NK-92 (cell line): ENCODE measurements around the gene CHIC2.
"Not testable (repeated sequence)": the region's sequence is repeated elsewhere in the genome, so short reads cannot be mapped to it uniquely, and the experiment has no call there.

Source experiments
- DNase-seq: peaks from one replicate; lab custom pipeline; 2025; ENCODE audit not compliant: unreplicated experiment; lab: John Stamatoyannopoulos, UW

CHIC2 gene

DNA sequence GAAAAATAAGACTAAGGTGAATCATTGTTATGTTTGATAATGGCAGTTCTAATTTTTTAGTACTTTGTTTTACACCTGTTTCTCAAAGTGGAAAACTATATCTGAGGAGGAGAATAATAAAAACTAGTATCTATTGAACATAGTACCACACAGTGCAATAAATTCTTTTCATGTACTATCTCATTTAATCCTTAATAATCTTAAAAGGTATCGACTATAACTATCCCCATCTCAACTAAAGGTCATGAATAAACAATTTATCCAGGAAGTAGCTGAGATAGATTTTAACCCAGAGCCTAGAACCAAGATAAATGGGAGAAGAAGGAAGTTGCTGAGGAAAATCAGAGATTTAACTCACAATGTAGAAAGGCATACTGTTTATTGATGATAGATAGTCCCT, 2.5 kb downstream of the CHIC2 start:
- DNase-seq = no peak

GRCh38 chr4:54061067-54061466, 3.3 kb downstream of the CHIC2 start:
- no peak for DNase-seq

- no peak for DNase-seq
Observed at GRCh38 chr4:54060116-54060515, 4.3 kb downstream of the CHIC2 start.

DNA sequence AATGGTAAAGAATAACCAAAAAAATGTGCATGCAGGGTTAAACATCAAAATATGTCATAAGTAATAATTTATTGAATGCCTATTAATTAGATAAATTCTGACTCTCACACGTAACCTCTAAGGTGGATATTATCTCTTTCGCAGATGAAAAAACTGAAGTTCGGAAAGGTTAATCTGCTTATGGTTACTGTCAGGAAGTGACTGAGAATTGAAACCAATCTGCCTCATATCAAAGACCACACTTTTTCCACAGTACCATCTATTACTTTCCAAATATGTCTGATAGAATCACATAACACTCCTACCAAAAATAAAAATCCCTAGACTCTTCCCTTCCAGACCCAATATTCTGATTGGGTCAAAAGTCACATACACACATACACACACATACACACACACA, 6.2 kb downstream of the CHIC2 start:
- no peak for DNase-seq

DNA sequence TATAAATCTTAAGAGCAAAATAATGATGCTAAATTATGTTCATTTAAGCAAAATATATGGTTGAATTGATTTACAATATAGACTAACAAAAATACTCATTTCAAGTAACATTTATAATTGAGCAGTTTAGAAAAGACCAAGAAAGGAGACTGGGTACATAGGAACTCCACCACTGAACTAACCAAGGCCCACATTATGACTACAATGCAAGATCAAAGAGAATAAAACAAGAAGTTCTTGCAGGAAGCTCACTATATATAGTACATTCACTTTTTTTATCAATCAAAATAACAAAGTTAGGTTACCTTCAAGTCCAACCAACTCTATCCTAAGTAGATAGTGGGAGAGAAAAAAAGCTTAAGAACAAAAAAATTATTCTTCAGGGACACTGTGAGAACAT, 8.0 kb downstream of the CHIC2 start:
- DNase-seq = no peak

- DNase-seq = no peak
Observed at GRCh38 chr4:54055494-54055893, 8.9 kb downstream of the CHIC2 start.

- no peak for DNase-seq
Observed at GRCh38 chr4:54054501-54054900, 9.9 kb downstream of the CHIC2 start.

DNA sequence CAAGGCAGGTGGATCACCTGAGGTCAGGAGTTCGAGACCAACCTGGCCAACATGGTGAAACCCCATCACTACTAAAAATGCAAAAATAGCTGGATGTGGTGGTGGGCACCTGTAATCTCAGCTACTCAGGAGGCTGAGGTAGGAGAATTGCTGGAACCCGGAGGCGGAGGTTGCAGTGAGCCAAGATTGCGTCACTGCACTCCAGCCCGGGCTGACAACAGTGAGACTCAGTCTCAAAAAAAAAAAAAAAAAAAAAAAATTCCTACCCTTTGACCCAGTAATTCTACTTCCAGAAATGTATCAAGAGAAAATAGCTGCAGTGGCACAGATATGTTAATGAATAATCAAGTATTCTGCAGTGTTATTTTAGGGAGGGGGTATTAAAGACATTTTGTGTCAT, 11.1 kb downstream of the CHIC2 start:
- DNase-seq = not testable (repeated sequence)

DNA sequence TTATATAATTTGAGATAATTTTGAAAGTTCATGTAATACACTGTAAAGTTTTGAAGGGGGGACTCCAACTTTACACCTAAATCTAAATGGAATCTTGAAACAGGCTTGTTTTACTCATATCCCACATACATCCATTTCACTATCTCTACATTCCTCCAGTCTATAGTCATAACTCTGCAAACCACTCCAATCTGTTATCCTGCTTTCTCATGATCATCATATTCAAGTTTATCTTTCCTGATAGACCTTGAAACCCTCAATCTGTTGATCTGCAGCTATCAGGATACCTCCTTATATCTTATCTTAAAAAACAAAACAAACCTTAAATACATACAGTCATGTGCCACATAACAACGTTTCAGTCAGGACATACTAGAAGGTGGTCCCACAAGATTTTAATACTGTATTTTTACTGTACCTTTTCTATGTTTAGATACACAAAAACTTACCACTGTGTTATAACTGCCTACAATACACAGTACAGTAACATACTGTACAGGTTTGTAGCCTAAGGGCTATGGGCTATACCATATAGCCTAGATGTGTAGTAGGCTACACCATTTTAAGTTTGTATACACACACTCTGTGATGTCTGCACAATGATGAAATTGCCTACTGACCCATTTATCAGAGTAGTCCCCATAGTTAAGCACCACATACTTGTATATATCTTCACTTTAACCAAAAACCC, 14.0 kb downstream of the CHIC2 start:
- no peak for DNase-seq

DNA sequence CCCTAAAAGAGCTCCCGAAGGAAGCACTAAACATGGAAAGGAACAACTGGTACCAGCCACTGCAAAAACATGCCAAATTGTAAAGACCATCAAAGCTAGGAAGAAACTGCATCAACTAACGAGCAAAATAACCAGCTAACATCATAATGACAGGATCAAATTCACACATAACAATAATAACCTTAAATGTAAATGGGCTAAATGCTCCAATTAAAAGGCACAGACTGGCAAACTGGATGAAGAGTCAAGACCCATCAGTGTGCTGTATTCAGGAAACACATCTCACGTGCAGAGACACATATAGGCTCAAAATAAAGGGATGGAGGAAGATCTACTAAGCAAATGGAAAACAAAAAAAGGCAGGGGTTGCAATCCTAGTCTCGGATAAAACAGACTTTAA, 20.8 kb downstream of the CHIC2 start:
- not testable (repeated sequence) for DNase-seq

- DNase-seq = no peak
Observed at GRCh38 chr4:54041933-54042332, 22.5 kb downstream of the CHIC2 start.

DNA sequence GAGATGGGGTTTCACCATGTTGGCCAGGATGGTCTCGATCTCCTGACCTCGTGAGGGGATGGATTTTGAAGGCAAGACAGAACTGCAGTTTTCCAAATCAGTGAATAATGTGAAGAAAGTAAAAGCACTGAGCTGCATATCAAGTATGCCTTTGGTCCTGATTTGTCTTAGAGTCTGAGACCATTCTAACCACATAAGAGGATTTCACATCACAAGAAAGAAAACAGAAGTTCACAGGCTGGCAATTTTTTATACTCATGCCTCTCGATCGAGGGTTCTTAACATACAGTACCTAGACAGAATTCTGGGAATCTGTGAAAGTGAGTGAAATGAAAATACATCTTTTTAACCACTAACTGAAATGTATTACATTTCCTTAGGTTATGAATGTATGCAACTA, 23.3 kb downstream of the CHIC2 start:
- no peak for DNase-seq

GRCh38 chr4:54038056-54038455, 26.3 kb downstream of the CHIC2 start:
- DNase-seq = no peak

DNA sequence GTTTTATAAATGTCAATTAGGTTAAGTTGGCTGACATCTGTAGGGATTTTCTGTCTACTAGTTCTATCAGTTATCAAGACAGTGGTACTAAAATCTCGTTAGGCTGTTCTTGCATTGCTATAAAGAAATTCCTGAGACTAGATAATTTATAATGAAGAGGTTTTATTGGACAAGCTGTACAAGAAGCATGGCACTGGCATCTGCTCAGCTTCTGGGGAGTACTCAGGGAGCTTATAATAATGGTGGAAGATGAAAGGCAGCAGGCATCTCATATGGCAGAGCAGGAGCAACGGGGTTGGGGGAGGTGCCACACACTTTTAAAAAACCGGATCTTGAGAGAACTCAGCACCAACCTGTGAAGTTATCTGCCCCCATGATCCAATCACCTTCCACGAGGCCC, 28.2 kb downstream of the CHIC2 start:
- DNase-seq = no peak

DNA sequence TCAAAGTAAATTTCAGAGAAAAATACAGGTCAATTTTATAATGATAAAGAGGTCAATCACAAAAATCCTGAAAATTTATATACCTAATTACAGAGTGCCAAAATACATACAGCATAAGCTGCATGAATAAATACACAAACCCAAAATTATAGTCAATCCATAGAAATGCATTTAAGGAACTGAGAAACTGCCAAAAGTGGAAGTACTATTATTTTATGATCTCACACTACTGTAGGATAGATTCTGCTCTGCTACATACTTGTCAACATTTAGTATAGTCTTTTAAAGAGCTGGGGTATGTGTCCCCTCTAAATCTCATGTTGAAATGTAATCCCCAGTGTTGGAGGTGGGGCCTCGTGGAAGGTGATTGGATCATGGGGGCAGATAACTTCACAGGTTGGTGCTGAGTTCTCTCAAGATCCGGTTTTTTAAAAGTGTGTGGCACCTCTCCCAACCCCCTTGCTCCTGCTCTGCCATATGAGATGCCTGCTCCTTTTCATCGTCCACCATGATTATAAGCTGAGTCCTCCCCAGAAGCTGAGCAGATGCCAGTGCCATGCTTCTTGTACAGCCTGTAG, 31.8 kb downstream of the CHIC2 start:
- no peak for DNase-seq

- no peak for DNase-seq
Observed at GRCh38 chr4:54027311-54027710, 37.1 kb downstream of the CHIC2 start.

DNA sequence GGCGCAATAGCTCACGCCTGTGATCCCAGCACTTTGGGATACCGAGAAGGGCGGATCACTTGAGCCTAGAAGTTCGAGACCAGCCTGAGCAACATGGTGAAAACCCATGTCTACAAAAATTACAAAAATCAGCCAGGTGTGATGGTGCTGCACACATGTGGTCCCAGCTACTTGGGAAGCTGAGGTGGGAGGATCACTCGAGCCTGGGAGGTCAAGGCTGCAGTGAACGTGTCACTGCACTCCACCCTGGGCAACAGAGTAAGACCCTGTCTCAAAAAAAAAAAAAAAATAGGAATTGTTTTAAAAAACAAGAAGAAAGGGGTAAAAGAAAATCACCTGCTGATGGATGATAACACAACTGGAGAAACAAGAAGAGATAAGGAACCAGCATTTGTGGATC, 38.8 kb downstream of the CHIC2 start:
- DNase-seq = no peak

- not testable (repeated sequence) for DNase-seq
Observed at GRCh38 chr4:54023019-54023418, 41.4 kb downstream of the CHIC2 start.

DNA sequence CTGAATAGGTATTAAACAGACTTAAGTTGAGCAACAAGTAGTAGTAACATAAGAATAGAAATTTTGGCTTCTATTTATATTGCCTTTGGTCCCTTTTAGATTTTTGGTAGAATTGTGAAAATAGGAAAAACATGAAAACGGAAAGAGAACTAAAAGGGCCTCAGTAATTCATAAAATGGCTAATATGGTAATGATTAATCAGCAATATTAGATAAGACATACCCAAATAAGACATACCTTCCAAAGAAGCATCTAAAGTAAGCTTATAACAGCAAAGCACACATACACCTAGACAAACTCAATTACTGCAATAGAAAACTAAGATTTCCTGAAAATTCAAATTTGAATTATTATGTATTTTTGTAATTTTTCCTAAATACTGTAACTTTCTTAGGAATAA, 46.4 kb downstream of the CHIC2 start:
- DNase-seq = no peak

GRCh38 chr4:54017308-54017707, 47.1 kb downstream of the CHIC2 start:
- no peak for DNase-seq

- DNase-seq = no peak
Observed at GRCh38 chr4:54016504-54016903, 47.9 kb downstream of the CHIC2 start.

DNA sequence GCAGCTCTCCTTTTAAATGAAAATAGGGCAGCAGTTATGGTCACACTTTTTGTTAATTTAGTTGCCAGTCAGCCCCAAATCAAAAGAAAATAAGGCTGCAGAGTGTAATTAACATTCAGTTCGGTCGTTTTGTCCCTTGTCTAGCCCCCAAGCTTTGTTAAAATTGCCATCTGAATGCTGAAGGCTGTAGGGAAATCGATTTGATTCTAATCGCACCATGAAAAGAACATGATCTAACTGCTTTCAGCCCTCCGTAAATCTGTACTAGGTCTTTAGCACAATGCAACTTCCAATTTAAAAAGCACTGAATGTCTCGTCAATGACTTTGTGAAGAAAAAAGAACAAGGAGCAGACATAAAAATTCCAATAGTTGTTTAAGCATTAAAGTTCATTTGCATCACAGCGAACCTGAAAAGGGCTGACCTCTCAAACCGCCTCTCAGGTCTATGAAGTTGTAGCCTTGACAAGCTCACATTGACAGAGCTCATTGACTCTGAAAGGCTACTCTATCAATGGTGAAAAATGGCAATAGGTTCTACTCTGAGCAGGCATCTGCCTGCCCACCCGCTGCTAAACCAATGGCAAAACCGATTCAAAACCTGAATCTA, 48.9 kb downstream of the CHIC2 start:
- no peak for DNase-seq
